ENCODE measurements around the gene TBC1D9. TPM values are rescaled to one million over a fixed set of nuclear protein-coding genes. Genes with fewer than 3 reads are reported as not detected.
A peak's percentile ranks its signal among the peaks of the same experiment; 100 is the strongest.

The TBC1D9 gene
- polyA plus RNA-seq, 1 donor (not counting 4 experiments of a cell fraction or from before 2014, with no cell fraction given), result 11.6 TPM

DNA sequence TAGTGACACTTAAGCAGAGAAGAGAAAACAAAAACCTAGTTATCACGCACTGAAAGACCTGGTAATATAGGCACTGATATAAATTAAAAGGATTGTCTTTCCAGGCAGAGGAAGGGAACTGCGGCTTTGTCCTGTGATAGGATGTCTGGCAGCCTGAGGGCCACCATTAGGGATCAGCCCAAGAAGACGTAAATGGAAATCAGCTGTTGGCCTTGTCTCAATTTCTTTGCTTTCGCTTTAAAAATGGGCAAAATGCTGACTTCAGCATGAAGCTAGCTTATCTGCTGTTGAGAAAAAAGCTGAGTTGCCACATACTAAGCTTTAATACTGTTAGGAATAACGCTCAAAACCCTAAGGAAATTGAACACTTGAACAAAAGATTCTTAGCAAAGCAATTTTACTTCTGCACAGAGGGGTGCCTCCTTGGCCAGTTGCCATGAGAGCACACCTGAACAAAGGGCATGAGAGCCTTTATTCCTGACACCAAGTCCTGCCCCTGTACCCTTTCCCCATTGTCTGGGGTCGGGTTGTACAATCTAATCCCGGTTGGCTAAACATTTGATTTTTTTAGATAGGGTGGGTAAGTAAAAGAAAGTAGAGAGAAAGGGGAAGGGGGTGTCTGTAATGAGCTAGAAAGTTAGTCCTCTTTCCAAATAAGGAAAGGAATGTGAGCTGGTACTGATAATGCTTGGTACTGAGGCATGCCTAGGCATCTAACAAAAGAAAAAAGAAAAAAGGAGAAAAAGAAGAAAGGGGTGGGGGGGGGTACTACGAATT is 102.3 kb downstream of the TBC1D9 start:
- peaks cover 0 to 10% of the 10 kb centered on the region in 2 experiments for H3K36me3 ChIP-seq (ENCODE audit: control insufficient read depth in 2 of 2, extremely low read depth in 1 of 2, insufficient read depth in 2 of 2, low read length in 2 of 2)
- TF ChIP-seq, protein P1, sequence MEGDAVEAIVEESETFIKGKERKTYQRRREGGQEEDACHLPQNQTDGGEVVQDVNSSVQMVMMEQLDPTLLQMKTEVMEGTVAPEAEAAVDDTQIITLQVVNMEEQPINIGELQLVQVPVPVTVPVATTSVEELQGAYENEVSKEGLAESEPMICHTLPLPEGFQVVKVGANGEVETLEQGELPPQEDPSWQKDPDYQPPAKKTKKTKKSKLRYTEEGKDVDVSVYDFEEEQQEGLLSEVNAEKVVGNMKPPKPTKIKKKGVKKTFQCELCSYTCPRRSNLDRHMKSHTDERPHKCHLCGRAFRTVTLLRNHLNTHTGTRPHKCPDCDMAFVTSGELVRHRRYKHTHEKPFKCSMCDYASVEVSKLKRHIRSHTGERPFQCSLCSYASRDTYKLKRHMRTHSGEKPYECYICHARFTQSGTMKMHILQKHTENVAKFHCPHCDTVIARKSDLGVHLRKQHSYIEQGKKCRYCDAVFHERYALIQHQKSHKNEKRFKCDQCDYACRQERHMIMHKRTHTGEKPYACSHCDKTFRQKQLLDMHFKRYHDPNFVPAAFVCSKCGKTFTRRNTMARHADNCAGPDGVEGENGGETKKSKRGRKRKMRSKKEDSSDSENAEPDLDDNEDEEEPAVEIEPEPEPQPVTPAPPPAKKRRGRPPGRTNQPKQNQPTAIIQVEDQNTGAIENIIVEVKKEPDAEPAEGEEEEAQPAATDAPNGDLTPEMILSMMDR (optimal IDR thresholded peaks at IDR 0.05 in 1 of 3, IDR thresholded peaks at IDR 0.05 in 1 of 3, conservative IDR thresholded peaks at IDR 0.05 in 1 of 3; ENCODE audit: extremely low read depth in 1 of 3, insufficient read depth in 2 of 3, low read length in 3 of 3), result no peak
- no peak for TF ChIP-seq EZH2 (IDR thresholded peaks at IDR 0.05; ENCODE audit: low read length)
- no peaks in the 10 kb centered on the region for H3K9me3 ChIP-seq (ENCODE audit: control insufficient read depth, low read depth, low read length)
- peak overlapping the region; percentile 50 for H3K4me2 ChIP-seq (ENCODE audit: control insufficient read depth, extremely low read depth, insufficient read depth, low read depth, low read length)
- no peak overlapping the region for H3K4me3 ChIP-seq (ENCODE audit: control insufficient read depth in 2 of 3, extremely low read depth in 1 of 3, insufficient read depth in 2 of 3, low read depth in 1 of 3, low read length in 3 of 3)
- H4K20me1 ChIP-seq (ENCODE audit: control insufficient read depth, extremely low read depth, insufficient read depth, low read length), result no peaks in the 10 kb centered on the region
- H3K79me2 ChIP-seq (ENCODE audit: control insufficient read depth, insufficient read depth, low read length), result no peaks in the 10 kb centered on the region
- FAIRE-seq (peak; percentile 65), DNase-seq (ENCODE audit: low read depth, low spot score) (no peak)
- no peak overlapping the region for H3K27ac ChIP-seq (ENCODE audit: control insufficient read depth, insufficient read depth, low read length)
- no peaks in the 10 kb centered on the region for H3K9me1 ChIP-seq (ENCODE audit: control insufficient read depth, extremely low read depth, insufficient read depth, low read length)
- no peak overlapping the region for H3K9ac ChIP-seq (ENCODE audit: control insufficient read depth, extremely low read depth, insufficient read depth, low read length)
- no peak overlapping the region for H2AFZ ChIP-seq (ENCODE audit: control insufficient read depth, low read length)
- H3K4me1 ChIP-seq (ENCODE audit: control insufficient read depth, extremely low read depth, insufficient read depth, low read length), result peaks cover 10% of the 10 kb centered on the region
- no peaks in the 10 kb centered on the region for H3K27me3 ChIP-seq (ENCODE audit: control insufficient read depth, extremely low read depth, insufficient read depth, low read length)
- dilution Hi-C loops (cut with MboI; ENCODE audit: extremely low pct_ligation_motif_present, low sequenced_read_pairs), result no loop called here

DNA sequence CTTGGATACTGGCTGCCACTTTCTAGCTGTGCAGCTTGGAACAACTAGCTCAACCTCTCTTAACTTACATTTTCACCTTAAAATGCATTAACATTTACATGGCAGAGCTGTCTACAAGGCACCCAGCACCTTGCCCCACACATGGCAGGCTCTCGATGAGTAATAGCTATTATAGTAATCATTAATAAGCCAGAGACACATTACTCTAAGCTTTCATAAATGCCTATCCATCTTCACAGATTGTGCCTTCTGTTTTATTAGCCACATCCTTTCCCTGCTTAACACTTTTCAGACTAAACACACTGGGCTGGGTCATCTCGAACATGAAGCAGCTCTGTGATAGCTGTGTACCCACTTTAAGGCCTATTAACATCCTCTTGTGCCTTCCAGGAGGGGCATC is 103.6 kb downstream of the TBC1D9 start:
- Histone ChIP-seq H2AFZ (ENCODE audit: control insufficient read depth, low read length) (no peak overlapping the region), H3K27ac (ENCODE audit: control insufficient read depth, insufficient read depth, low read length) (no peak overlapping the region), H3K9me1 (ENCODE audit: control insufficient read depth, extremely low read depth, insufficient read depth, low read length) (no peaks in the 10 kb centered on the region), H3K9me3 (ENCODE audit: control insufficient read depth, low read depth, low read length) (no peaks in the 10 kb centered on the region), H3K4me1 (ENCODE audit: control insufficient read depth, extremely low read depth, insufficient read depth, low read length) (peaks cover 10% of the 10 kb centered on the region), H3K4me3 (ENCODE audit: control insufficient read depth in 2 of 3, extremely low read depth in 1 of 3, insufficient read depth in 2 of 3, low read depth in 1 of 3, low read length in 3 of 3) (no peak overlapping the region), H3K79me2 (ENCODE audit: control insufficient read depth, insufficient read depth, low read length) (no peaks in the 10 kb centered on the region), H3K36me3 (ENCODE audit: control insufficient read depth in 2 of 2, extremely low read depth in 1 of 2, insufficient read depth in 2 of 2, low read length in 2 of 2) (peaks cover 0 to 7% of the 10 kb centered on the region in 2 experiments), H4K20me1 (ENCODE audit: control insufficient read depth, extremely low read depth, insufficient read depth, low read length) (no peaks in the 10 kb centered on the region), H3K4me2 (ENCODE audit: control insufficient read depth, extremely low read depth, insufficient read depth, low read depth, low read length) (no peak overlapping the region), H3K9ac (ENCODE audit: control insufficient read depth, extremely low read depth, insufficient read depth, low read length) (no peak overlapping the region), H3K27me3 (ENCODE audit: control insufficient read depth, extremely low read depth, insufficient read depth, low read length) (no peaks in the 10 kb centered on the region)
- no peak for TF ChIP-seq EZH2 (IDR thresholded peaks at IDR 0.05; ENCODE audit: low read length)
- TF ChIP-seq, protein P1 (optimal IDR thresholded peaks at IDR 0.05 in 1 of 3, IDR thresholded peaks at IDR 0.05 in 1 of 3, conservative IDR thresholded peaks at IDR 0.05 in 1 of 3; ENCODE audit: extremely low read depth in 1 of 3, insufficient read depth in 2 of 3, low read length in 3 of 3), result no peak
- no peak for FAIRE-seq
- dilution Hi-C loops (cut with MboI; ENCODE audit: extremely low pct_ligation_motif_present, low sequenced_read_pairs), result no loop called here
- no peak for DNase-seq (ENCODE audit: low read depth, low spot score)
